NCI-H82 (cell line): ENCODE measurements around the gene NOVA2.
A peak's percentile ranks its signal among the peaks of the same experiment; 100 is the strongest.

Experiments
- DNase-seq: peaks from one replicate; lab custom pipeline; 2025; lab: John Stamatoyannopoulos, UW

The NOVA2 gene, protein sequence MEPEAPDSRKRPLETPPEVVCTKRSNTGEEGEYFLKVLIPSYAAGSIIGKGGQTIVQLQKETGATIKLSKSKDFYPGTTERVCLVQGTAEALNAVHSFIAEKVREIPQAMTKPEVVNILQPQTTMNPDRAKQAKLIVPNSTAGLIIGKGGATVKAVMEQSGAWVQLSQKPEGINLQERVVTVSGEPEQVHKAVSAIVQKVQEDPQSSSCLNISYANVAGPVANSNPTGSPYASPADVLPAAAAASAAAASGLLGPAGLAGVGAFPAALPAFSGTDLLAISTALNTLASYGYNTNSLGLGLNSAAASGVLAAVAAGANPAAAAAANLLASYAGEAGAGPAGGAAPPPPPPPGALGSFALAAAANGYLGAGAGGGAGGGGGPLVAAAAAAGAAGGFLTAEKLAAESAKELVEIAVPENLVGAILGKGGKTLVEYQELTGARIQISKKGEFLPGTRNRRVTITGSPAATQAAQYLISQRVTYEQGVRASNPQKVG

DNA sequence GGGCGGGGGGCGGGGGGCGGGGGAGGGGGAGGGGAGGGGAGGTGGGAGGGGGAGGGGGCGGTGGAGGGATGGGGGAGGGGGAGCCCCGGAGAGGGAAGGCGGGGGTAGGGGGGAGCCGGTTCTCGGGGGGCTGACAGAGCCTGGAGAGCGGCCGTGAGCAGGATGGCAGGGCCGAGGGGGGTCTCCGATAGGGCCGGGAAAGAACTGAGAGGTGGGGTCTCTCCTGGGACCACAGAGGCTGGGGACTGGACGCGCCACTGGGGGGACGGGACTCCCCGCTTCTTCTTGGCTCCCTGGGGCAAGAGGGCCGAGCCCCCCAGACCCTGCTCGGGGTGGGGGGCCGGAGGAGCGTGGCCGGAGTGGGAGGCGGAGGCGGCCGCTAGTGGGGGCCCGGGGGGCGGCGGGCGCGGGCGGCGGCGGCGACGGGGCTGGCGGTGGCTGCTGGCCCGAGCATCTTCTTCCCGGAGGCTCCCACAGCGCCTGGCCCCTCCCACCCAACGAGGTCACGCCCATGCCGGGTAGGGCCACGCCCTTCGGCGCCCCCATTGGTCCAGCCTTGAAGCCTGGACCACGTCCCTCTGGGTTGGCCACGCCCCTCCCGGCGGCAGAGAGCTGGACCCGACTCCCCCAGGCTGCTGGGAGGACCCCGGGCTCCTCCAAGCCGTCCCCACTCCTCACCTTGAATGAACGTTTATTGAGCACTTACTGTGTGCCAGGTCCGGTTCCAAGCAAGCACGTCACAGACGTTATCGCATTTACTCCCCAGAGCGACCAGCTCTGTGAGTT, at the start of gene NOVA2:
Gene NOVA2, minus strand, starts transcription at position 313 of the 786 bp plus-strand sequence. CDS start 514 bp downstream, outside the sequence.
- peak; percentile 83 for DNase-seq

DNA sequence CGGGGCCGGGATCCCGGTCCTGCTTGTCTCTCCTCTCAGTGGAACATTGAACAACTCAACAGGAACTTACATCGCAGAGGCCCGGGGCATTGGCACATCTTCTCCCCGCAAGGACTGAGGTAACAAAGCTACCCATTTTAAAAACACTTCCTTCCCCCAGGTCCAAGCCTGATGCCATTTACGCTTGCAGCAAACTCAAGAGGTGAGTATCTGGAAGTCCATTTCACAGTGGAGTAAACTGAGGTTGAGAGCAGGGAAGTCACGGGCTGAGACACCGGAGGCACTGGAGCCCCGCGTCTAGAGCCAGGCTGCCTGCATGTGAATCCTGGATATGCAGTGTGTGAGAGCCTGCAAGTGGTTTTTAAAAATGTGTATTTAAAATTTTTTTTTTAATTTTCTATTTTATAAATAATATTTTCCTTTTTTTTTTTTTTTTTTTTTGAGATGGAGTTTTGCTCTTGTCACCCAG, 49.7 kb upstream of the NOVA2 start:
- no peak for DNase-seq

DNA sequence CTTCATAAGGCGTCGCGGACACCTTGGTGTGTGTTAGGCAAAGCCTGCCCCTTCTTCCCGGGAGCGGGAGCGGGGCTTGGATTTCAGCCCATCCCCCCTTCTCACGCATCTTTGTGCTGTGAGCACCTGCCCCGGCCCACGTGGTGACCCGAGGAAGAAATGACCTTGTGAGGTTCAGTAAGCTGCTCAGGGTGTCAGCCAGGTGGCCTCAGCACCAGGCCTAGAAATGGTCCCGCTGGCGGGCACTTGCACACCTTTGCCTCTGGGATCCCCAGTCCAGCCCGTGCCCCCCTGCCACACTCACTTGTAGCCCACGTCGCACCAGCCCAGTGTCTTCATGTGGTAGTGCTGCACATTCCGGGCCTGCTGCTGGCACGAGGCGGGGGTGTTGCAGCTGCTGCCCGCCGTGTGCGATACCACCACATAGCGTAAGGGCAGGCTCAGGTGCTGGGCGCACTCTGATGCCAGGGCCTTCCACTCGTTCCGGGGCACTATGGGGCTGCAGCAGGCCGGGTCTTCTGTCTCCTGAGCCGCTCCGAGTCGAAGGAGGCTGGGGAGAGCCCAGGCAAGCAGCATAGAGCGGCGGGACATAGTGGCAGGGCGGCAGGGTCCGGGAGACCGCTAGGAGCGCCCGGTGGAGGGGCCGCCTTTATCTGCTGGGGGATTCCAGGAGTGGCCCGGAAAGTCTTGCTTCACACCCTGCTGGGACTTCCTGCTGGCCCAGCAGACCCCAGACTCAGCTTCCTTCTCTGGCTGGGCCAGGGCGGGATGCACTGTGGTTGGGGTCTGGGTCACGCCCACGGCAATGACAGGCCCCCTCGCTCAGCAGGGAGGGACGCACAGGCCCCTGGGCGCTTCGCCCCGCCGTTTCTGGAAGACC, 49.0 kb upstream of the NOVA2 start, which contains the start of gene PGLYRP1:
Gene PGLYRP1, minus strand, starts transcription at position 623 of the 880 bp plus-strand sequence. Its CDS starts 32 bp downstream, at position 591.
- peak; percentile 48 for DNase-seq

DNA sequence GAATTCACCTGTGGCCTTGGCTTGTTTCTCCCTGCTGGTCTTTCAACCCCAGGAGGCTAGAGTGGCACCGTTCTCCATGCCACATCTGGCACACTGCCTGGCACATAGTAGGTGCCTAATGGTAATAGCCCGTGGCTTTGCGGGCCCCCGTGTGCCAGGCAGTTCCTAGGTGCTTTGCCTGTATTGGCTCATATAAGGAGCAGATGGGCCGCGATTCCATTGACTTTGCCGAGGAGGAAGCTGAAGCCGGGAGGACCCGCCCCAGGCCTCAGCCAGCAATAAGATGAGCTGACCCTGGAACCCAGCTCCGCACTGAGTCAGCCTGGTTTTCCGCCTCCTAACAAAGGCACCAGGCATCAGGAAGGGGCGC, 48.4 kb upstream of the NOVA2 start:
- peak; percentile 48 for DNase-seq

DNA sequence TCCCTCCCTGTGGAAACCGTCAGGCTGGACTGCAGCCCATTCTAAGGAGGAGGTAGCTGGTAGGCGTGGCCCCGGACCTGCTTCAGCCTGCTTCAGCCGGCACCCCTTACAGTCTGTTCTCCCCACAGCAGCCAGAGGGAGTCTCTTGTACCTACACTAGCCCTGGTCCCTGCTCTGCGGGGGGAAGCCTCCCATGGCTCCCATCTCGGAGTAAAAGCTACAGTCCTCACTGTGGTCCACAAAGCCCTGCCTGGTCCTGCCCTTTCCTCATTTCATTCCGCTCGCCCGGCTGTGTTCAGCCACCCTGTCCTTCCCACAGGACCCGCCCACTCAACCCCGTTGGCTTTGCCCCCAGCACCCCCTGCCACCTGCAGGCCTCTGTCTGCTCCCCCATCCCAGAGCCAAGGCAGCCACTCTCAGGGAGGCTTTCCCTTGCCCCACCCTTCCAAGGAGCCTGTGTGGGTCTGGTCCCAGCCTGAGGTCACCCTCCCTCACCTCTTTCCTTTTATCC, 47.9 kb upstream of the NOVA2 start:
- peak; percentile 40 for DNase-seq

DNA sequence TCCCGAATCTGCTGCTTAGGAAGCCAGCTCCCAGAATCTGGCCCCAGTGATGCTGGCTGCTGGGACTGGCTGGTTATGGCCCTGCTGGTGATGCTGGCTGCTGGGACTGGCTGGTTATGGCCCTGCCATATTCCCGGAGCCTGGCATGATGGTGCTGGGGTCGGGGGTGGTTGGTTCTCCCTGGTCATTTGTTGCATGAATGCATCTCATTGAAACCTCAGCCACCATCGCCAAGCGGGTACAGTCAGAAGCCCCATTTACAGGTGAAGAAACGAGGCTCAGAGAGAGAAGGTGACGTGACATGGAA, 47.1 kb upstream of the NOVA2 start:
- DNase-seq = no peak

DNA sequence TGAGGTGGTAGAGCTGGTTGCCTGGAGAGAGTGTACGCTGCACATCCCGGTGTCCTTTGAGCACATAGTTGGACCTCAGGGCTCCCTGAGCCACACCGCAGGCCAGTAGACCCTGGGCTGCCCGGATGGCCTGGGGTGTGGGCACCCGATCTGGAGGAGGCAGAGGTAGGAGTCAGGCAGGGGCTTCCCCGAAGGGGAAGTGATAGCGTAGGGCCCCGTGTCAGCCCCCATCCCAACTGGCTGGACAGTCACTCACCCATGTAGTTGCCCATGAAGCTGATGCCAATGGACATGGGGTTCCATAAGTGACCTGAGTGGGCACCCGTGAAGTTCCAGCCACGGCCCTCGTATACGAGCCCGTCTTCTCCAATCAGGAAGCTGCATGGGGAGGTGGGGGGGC, 45.6 kb upstream of the NOVA2 start:
- DNase-seq = no peak

DNA sequence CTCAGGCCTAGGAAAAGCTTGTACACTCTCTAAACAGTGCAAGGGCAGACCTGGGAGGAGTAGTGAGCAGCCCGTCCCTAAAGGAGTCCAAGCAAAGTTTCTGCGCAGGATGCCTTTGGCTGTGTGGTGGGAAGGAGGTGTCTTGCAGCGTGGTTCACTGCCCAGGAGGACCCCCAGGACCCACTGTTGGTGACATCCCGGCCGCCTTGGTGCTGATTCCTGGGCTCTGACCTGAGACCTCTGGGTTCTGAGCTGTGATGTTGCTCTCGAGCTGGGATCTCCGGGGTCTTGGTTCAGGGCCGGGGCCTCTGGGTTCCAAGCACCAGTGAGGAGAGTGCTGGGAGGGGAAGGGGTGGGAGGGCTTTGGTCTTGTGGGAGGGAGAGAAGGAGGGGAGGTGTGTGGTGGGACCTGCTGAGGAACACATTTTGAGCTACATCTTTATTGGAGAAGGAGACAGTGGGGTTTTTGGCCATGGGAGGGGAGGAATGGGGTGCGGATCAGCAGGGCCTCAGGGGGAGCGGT, 45.1 kb upstream of the NOVA2 start:
- DNase-seq = no peak

DNA sequence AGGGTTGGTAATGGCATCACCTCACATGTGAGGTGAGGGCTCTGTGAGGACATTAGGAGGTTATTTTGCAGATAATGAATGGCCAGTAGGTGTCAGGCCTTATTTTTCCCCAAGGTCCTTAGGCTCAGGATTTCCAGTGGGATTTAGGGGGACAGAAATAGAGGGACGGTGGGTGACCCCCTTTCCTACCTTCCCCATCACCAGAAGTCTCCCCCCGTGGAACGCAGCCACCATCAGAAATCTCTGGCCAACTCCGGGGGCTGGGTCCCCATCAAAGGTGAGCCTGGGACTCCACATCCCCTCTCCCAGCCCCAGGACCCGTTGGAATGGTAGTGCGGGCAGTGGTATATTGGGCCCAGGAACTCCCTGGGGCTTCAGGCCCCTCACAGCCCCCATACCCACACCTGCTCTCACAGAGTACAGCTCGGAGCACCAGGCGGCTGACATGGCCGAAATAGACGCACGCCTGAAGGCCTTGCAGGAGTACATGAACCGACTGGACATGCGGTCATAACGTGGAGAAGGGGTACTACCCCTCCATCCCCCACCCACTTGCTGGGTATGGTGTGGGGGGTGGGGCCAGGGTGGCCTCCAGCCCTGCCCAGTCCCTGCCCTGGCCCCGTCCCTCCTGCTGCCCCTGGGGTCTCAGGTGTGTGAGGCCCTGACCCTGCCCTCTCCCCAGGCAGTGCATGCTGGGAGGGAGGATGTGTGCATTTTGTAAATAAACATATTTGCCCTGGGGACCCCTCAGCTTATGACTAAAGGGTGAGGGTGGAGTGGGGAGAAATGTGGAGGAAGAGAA, 44.4 kb upstream of the NOVA2 start:
- DNase-seq = no peak

DNA sequence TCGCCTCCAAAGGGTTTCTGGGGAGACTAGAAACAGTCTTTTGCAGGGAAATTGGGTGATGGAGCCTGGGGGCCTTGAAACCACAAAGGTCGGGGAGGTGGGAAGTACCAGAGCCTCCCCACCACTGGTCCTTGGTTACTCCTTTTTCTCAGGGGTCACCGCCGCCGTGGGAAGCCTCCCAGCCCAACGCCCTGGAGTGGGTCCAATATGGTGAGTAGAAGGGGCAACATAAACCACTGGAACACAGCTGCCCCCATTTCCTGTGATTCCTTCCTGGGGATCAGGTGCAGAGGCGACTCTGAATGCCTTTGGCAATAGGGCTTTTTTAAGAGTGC, 43.4 kb upstream of the NOVA2 start:
- DNase-seq = no peak

DNA sequence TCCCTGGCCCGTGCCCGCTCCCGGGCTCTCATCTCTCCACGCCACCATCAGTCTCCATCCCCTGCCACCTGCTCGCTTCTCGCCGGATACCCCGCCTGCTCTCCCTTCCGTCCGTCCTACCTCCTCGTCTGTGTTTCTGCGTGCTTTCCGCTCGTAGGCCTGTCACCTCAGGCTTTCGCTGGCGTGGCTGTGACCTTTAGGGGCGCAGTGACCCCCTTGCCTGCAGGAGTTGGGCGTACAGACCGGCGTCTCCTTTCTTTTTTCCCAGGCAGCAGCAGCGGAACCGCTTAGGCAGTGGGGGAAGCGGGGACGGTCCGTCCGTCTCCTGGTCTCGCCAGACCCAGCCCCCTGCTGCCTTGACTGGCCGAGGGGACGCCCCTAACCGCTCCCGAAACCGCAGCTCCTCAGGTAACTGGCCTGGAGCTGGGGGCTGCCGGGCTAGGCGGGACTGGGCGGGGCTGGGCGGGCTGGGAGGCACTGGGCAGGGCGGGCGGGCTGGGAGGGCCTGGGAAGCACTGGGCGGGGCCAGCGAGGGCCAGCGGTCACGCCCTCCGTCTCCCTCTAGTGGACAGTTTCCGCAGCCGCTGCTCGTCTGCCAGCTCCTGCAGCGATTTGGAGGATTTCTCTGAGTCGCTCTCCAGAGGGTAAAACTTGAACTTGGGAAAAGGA, 42.9 kb upstream of the NOVA2 start:
- DNase-seq = peak; percentile 89

DNA sequence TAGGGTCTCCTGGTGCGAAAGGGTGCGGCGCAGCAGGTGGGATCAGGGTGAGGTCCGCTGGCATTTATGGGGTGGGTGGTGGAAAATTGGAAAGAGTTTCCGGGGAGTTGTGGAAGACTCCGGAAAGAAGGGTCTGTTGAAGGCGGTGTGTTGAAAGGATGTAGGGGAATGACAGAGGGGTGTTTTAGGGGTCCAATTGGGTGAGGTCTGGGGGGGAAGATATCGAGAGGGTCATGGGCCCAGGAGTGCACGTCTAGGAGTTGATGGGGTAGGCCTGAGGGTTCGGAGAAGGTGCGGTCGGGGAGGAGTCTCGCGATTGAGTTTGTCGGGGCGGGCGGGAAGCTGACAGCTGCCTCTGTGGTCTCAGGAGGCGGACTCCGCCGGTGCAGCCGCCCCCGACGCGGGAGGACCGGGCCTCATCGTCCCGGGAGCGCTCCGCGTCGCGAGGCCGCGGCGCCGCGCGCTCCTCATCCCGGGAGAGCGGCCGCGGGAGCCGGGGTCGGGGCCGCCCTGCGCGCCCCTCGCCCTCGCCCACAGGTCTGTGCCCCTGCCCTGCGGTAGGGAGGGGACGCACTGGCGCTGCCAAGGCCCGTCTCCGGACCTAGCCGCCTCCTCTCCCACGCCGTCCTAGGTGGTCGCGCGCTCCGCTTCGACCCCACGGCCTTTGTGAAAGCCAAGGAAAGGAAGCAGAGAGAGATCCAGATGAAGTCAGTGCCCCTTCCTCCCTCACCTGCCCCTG, 42.2 kb upstream of the NOVA2 start:
- DNase-seq = peak; percentile 36

DNA sequence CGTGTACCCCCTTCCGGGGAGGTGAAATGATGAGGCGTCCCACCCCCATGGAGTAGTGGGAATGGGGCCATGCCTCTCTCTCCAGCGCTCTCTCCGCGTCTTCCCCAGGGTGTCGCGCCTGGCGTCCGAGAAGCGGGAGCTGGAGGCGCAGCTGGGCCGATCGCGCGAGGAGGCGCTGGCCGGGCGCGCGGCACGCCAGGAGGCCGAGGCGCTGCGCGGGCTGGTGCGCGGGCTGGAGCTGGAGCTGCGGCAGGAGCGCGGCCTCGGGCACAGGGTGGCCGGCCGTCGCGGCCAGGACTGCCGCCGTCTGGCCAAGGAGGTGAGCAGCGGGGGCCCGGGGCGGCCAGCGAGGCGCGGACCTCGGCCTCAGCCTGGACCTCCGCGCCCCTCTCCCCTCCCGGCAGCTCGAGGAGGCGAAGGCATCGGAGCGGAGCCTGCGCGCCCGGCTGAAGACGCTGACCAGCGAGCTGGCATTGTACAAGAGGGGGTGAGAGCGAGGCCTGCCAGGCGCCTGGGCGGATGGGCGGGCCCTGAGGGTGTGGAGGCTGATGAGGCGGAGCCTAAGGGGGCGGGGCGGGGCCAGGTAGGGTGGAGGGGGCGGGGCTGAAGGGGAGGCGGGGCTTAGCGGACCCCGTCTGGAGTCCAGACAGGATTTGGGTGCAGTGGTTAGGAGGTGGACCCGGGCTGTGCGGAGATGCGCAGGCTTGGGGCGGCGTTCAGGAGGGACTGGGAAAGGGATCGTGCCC, 41.4 kb upstream of the NOVA2 start:
- peak; percentile 86 for DNase-seq

DNA sequence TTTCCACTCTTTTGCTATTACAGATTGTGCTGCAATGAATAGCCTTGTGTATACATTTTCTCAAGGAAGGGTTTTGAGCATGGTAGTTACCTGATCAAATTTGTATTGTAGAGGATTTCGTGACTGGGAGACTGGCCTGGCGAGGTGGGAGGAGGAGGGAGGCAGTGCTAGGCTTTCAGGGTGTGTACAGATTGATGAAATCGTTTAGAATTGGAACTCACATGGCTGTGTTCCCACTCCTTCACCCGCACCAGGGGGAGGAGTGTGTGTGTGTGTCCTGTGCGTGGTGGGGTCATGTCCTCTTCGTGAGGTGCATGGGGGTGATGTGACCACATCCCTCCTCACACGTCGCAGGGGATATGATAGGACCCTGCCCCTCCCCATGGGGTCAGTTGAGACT, 40.9 kb upstream of the NOVA2 start:
- no peak for DNase-seq

DNA sequence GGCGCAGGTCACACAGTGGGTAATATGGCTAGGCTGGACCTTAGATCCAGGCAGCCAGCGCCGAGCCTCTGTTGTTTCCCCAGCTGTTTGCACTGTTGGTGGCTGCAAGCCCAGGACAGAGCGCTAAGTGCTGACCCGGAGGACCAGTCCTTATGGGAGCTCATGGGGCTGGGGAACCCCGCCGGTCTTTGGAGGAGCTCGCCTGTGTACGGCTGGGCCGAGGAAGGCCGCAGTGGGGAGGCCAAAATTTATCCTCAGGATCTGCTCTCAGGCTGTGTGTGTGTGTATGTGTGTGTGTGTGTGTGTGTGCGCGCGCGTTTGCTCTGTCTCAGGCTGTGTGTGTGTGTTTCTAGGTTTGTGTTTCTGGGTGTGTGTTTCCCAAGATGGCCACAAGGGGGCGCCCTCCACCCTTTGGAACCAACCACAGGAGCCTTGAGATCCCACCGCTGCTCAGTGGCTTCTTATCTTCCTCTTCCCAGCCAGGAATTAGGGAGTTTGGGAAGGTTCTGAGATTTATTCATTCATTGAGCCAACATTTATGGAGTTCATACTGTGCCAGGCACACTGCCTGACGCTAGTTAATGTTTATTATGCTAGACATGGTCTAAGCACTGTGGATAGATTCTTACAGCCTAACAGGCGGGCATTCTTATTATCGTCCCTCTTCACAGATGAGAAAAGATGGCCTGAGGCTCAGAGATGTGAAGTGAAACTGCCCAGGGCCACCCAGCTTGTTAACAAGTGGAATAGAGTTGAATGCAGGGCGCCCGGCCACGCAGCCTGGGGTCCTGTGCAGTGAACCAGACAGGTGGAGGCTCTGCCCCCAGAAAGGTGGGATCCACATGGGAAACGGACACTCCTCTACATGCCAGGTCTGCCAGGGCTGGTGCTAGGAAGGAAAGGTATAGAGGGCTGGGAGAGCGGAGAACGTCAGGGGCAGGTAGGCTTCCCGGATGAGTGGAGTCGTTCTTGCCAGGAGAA, 36.2 kb upstream of the NOVA2 start:
- peak; percentile 83 for DNase-seq

DNA sequence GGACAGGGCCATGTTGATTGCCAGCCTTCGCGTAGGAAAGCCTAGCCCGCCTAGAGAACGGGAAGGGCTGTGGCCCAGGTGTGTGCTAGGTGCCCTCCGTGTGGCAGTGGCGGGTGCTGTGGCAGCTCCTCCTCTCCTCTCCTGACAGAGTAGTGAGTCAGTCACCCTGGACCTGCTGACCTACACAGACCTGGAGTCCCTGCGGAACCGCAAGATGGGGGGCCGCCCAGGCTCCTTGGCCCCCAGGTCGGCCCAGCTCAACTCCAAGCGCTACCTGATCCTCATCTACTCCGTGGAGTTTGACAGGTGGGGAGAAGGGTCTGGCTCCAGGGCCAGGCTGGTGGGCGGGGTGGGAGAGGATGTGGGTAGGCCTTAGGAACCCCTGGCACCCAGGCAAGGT, 32.7 kb upstream of the NOVA2 start:
- DNase-seq = no peak

DNA sequence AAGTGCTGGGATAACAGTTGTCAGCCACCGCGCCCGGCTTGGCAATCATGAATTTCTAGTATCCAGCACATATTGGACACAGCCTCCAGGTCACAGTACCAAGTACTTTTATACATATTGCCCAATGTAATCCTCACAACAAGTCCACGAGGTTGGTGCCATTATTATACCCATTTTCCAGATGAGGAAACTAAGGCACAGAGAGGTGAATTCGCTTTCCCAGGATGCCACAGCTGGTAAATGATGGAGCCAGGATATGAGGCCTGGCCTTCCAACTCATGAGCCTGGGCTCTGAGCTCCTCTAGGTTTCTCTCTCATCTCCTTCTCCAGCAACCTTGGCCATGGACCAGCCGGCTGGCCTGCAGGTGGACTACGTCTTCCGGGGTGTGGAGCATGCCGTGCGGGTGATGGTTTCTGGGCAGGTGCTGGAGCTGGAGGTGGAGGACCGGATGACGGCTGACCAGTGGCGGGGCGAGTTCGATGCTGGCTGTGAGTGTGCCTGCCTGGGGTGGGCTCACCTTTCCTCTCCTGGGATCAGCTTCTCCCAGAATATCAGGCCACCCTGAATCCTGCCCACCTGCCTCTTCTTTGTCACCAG, 29.1 kb upstream of the NOVA2 start:
- DNase-seq = no peak
